ENCODE measurements around the gene HDDC3. TPM values are rescaled to one million over a fixed set of nuclear protein-coding genes. Genes with fewer than 3 reads are reported as not detected.

HDDC3 gene
- polyA plus RNA-seq, 1 of the 3 experiments (the other 2 are of a cell fraction) = 25.8 TPM

DNA sequence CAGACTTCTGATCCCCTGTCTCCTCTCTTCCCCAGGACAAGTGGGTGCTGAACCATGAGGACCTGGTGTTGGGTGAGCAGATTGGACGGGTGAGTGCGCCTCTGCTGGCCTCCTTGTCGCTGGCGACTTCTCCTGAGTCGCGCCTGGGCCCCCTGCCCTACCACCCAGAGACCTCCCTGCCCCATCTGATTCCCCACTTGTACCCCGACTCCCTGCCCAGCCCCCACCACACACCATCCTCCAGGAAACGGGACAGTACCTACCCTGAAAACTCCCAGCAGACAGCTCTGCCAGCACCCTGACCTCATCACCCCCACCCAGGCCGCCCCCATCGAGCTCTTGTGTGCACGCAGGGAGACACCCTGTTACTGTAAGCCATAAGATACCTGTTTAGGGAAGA lies 40.3 kb downstream of the HDDC3 start:
- WGBS (ENCODE audit: low lambda C conversion rate) = 88% methylated on average over 11 of the region's 11 CpGs
- Histone ChIP-seq H3F3A (replicated peaks; ENCODE audit: insufficient read depth) (no peaks in the 10 kb centered on the region), H2AFZ (ENCODE audit: low read depth) (no peak overlapping the region), H3K9ac (no peak overlapping the region), H3K4me3 (ENCODE audit: low read depth in 2 of 2, low read length in 1 of 2) (no peak overlapping the region), H3K9me3 (no peaks in the 10 kb centered on the region), H3K9me2 (no peaks in the 10 kb centered on the region), H3K27me3 (ENCODE audit: insufficient read depth) (no peaks in the 10 kb centered on the region), H3K36me3 (replicated peaks in 1 of 2; ENCODE audit: control insufficient read depth in 1 of 2, insufficient read depth in 2 of 2, low read length in 1 of 2) (no peaks in the 10 kb centered on the region), H3K4me1 (ENCODE audit: control insufficient read depth in 1 of 2, insufficient read depth in 2 of 2, low read depth in 1 of 2, low read length in 1 of 2) (peaks cover 0 to 8% of the 10 kb centered on the region in 2 experiments; a peak in 1 of 4 replicates), H3K27ac (ENCODE audit: low read depth in 2 of 2, low read length in 1 of 2) (no peak overlapping the region), H4K20me1 (ENCODE audit: insufficient read depth) (no peaks in the 10 kb centered on the region), H3K4me2 (no peak overlapping the region), H3K79me2 (ENCODE audit: insufficient read depth) (no peaks in the 10 kb centered on the region)
- ChIA-PET POLR2A (no interaction called here), CTCF (interaction anchor here (2.2 kb wide), 1 partner anchor 10 kb away, joined by 8 read pairs; the partner anchor contains the start of gene MAN2A2)
- no peak for DNase-seq
- TF ChIP-seq, protein P1, sequence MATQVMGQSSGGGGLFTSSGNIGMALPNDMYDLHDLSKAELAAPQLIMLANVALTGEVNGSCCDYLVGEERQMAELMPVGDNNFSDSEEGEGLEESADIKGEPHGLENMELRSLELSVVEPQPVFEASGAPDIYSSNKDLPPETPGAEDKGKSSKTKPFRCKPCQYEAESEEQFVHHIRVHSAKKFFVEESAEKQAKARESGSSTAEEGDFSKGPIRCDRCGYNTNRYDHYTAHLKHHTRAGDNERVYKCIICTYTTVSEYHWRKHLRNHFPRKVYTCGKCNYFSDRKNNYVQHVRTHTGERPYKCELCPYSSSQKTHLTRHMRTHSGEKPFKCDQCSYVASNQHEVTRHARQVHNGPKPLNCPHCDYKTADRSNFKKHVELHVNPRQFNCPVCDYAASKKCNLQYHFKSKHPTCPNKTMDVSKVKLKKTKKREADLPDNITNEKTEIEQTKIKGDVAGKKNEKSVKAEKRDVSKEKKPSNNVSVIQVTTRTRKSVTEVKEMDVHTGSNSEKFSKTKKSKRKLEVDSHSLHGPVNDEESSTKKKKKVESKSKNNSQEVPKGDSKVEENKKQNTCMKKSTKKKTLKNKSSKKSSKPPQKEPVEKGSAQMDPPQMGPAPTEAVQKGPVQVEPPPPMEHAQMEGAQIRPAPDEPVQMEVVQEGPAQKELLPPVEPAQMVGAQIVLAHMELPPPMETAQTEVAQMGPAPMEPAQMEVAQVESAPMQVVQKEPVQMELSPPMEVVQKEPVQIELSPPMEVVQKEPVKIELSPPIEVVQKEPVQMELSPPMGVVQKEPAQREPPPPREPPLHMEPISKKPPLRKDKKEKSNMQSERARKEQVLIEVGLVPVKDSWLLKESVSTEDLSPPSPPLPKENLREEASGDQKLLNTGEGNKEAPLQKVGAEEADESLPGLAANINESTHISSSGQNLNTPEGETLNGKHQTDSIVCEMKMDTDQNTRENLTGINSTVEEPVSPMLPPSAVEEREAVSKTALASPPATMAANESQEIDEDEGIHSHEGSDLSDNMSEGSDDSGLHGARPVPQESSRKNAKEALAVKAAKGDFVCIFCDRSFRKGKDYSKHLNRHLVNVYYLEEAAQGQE (IDR thresholded peaks at IDR 0.05; ENCODE audit: low read depth, low read length) = no peak
- TF ChIP-seq RCOR1 (IDR thresholded peaks at IDR 0.05; ENCODE audit: low read length) (no peak), EP300 (IDR thresholded peaks at IDR 0.05; ENCODE audit: borderline replicate concordance in 1 of 2, low read depth in 1 of 2, low read length in 1 of 2) (no peak), RAD21 (IDR thresholded peaks at IDR 0.05; ENCODE audit: low read length) (no peak), SMC3 (IDR thresholded peaks at IDR 0.05; ENCODE audit: low read depth, low read length) (no peak), MXI1 (IDR thresholded peaks at IDR 0.05; ENCODE audit: low read depth, low read length) (no peak), NFIC (IDR thresholded peaks at IDR 0.05; ENCODE audit: borderline replicate concordance) (no peak), JUND (IDR thresholded peaks at IDR 0.05) (no peak), SIN3A (IDR thresholded peaks at IDR 0.05; ENCODE audit: borderline replicate concordance, low read depth, low read length) (no peak), POLR2AphosphoS5 (IDR thresholded peaks at IDR 0.05; ENCODE audit: low read depth, low read length) (no peak), RXRA (IDR thresholded peaks at IDR 0.05; ENCODE audit: borderline replicate concordance, low read depth) (no peak), TAF1 (IDR thresholded peaks at IDR 0.05; ENCODE audit: borderline replicate concordance, low read depth, low read length) (no peak), TEAD4 (IDR thresholded peaks at IDR 0.05; ENCODE audit: borderline replicate concordance, insufficient read depth) (no peak)
- TF ChIP-seq, protein P2, sequence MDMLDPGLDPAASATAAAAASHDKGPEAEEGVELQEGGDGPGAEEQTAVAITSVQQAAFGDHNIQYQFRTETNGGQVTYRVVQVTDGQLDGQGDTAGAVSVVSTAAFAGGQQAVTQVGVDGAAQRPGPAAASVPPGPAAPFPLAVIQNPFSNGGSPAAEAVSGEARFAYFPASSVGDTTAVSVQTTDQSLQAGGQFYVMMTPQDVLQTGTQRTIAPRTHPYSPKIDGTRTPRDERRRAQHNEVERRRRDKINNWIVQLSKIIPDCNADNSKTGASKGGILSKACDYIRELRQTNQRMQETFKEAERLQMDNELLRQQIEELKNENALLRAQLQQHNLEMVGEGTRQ (IDR thresholded peaks at IDR 0.05; ENCODE audit: borderline replicate concordance, low read depth, low read length) = no peak
- TF ChIP-seq, protein P3, sequence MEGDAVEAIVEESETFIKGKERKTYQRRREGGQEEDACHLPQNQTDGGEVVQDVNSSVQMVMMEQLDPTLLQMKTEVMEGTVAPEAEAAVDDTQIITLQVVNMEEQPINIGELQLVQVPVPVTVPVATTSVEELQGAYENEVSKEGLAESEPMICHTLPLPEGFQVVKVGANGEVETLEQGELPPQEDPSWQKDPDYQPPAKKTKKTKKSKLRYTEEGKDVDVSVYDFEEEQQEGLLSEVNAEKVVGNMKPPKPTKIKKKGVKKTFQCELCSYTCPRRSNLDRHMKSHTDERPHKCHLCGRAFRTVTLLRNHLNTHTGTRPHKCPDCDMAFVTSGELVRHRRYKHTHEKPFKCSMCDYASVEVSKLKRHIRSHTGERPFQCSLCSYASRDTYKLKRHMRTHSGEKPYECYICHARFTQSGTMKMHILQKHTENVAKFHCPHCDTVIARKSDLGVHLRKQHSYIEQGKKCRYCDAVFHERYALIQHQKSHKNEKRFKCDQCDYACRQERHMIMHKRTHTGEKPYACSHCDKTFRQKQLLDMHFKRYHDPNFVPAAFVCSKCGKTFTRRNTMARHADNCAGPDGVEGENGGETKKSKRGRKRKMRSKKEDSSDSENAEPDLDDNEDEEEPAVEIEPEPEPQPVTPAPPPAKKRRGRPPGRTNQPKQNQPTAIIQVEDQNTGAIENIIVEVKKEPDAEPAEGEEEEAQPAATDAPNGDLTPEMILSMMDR (IDR thresholded peaks at IDR 0.05) = no peak
- TF ChIP-seq, protein P4, sequence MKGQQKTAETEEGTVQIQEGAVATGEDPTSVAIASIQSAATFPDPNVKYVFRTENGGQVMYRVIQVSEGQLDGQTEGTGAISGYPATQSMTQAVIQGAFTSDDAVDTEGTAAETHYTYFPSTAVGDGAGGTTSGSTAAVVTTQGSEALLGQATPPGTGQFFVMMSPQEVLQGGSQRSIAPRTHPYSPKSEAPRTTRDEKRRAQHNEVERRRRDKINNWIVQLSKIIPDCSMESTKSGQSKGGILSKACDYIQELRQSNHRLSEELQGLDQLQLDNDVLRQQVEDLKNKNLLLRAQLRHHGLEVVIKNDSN (IDR thresholded peaks at IDR 0.05; ENCODE audit: borderline replicate concordance, low read depth) = no peak
- TF ChIP-seq, protein P5, sequence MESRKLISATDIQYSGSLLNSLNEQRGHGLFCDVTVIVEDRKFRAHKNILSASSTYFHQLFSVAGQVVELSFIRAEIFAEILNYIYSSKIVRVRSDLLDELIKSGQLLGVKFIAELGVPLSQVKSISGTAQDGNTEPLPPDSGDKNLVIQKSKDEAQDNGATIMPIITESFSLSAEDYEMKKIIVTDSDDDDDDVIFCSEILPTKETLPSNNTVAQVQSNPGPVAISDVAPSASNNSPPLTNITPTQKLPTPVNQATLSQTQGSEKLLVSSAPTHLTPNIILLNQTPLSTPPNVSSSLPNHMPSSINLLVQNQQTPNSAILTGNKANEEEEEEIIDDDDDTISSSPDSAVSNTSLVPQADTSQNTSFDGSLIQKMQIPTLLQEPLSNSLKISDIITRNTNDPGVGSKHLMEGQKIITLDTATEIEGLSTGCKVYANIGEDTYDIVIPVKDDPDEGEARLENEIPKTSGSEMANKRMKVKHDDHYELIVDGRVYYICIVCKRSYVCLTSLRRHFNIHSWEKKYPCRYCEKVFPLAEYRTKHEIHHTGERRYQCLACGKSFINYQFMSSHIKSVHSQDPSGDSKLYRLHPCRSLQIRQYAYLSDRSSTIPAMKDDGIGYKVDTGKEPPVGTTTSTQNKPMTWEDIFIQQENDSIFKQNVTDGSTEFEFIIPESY (IDR thresholded peaks at IDR 0.05; ENCODE audit: borderline replicate concordance, low read depth) = no peak
- TF ChIP-seq, protein P6, sequence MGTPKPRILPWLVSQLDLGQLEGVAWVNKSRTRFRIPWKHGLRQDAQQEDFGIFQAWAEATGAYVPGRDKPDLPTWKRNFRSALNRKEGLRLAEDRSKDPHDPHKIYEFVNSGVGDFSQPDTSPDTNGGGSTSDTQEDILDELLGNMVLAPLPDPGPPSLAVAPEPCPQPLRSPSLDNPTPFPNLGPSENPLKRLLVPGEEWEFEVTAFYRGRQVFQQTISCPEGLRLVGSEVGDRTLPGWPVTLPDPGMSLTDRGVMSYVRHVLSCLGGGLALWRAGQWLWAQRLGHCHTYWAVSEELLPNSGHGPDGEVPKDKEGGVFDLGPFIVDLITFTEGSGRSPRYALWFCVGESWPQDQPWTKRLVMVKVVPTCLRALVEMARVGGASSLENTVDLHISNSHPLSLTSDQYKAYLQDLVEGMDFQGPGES (IDR thresholded peaks at IDR 0.05; ENCODE audit: low read depth, low read length) = no peak

Data from SK-N-SH (cell line).